ENCODE results near the gene DYNLT1.

Gene DYNLT1

DNA sequence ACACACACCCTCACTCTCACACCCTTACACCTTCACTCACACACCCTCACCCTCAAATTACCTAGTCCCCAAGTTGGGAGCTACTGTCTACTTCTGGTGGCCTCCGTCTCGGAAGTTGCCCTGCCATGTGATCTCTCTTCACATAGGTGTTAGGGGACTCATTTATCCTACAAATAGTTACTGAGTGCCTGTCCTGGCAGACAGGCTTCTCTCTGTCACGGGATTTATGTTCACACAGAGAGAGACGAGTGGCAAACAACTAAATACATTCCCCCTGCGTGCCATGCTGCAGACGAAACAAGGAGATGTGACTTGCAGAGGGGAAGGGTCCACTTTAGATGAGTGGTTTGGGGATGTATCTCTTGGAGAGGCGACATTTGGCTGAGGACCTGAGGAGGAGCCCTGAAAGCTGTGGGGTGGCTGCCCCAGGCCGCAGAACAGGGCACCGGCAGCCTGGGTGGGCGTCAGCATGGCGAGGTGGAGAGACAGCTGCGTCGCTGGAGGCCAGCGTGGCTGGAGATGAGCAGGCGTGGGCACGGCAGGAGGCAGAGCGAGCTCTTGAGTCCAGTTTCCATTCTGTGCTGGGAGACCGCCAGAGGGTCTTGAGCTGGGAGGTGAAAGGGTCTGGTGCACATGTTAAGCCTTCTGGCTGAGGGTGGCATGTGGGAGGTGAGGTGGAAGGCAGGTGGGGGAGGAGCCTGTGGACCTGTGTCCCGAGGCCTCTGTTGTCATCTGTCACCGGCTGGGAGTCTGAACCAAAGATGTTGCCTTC is 17.2 kb downstream of the DYNLT1 start:
- TF ChIP-seq, protein P1, sequence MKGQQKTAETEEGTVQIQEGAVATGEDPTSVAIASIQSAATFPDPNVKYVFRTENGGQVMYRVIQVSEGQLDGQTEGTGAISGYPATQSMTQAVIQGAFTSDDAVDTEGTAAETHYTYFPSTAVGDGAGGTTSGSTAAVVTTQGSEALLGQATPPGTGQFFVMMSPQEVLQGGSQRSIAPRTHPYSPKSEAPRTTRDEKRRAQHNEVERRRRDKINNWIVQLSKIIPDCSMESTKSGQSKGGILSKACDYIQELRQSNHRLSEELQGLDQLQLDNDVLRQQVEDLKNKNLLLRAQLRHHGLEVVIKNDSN (IDR thresholded peaks at IDR 0.05), result no peak
- TF ChIP-seq, protein P2, sequence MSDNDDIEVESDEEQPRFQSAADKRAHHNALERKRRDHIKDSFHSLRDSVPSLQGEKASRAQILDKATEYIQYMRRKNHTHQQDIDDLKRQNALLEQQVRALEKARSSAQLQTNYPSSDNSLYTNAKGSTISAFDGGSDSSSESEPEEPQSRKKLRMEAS (IDR thresholded peaks at IDR 0.05), result no peak
- no peak for TF ChIP-seq CEBPB (IDR thresholded peaks at IDR 0.05)

DNA sequence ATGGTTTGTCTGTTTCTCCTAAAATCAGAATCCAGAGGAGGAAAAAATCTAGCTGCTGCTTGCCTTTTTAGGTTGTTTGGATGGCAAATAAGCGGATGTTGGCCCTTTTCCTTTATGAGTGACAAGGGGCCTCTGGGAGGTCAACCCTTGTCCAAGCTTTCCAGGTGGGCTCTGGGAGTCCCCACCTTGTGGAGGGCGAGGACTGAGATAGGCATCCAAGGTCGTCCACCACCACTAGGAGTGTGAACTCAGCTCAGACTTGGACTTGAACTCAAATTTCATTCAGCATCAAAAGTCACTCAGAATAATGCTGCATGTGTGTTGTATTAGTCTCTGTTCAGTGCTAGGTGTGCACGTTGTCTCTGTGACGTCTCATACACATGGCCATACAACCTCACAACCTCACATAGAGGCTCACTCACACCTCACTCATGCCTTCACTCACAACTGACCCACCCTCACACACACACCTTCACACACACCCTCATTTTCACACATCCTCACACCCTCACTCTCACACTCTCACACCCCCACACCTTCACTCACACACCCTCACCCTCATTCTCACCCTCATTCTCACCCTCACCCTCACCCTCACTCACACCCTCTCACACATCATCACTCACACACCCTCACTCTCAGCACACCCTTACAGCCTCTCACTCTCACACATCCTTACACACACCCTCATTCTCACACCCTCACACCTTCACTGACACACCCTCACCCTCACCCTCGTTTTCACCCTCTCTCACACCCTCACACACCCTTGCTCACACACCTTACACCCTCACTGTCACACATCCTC is 18.0 kb downstream of the DYNLT1 start:
- TF ChIP-seq TAF1 (IDR thresholded peaks at IDR 0.05; ENCODE audit: low read depth) (no peak), NFIC (IDR thresholded peaks at IDR 0.05) (no peak), CREB1 (IDR thresholded peaks at IDR 0.05; ENCODE audit: low read depth) (no peak), ZBTB7A (IDR thresholded peaks at IDR 0.05; ENCODE audit: low read depth) (no peak), CEBPB (IDR thresholded peaks at IDR 0.05) (no peak), FOXM1 (IDR thresholded peaks at IDR 0.05; ENCODE audit: borderline replicate concordance, low read depth) (no peak), EP300 (IDR thresholded peaks at IDR 0.05; ENCODE audit: borderline replicate concordance) (no peak), EGR1 (IDR thresholded peaks at IDR 0.05) (no peak), TEAD4 (IDR thresholded peaks at IDR 0.05) (no peak), RAD21 (IDR thresholded peaks at IDR 0.05; ENCODE audit: low read depth) (no peak), YY1 (IDR thresholded peaks at IDR 0.05; ENCODE audit: low read depth) (no peak), TCF12 (IDR thresholded peaks at IDR 0.05; ENCODE audit: low read depth) (no peak)
- TF ChIP-seq, protein P3, sequence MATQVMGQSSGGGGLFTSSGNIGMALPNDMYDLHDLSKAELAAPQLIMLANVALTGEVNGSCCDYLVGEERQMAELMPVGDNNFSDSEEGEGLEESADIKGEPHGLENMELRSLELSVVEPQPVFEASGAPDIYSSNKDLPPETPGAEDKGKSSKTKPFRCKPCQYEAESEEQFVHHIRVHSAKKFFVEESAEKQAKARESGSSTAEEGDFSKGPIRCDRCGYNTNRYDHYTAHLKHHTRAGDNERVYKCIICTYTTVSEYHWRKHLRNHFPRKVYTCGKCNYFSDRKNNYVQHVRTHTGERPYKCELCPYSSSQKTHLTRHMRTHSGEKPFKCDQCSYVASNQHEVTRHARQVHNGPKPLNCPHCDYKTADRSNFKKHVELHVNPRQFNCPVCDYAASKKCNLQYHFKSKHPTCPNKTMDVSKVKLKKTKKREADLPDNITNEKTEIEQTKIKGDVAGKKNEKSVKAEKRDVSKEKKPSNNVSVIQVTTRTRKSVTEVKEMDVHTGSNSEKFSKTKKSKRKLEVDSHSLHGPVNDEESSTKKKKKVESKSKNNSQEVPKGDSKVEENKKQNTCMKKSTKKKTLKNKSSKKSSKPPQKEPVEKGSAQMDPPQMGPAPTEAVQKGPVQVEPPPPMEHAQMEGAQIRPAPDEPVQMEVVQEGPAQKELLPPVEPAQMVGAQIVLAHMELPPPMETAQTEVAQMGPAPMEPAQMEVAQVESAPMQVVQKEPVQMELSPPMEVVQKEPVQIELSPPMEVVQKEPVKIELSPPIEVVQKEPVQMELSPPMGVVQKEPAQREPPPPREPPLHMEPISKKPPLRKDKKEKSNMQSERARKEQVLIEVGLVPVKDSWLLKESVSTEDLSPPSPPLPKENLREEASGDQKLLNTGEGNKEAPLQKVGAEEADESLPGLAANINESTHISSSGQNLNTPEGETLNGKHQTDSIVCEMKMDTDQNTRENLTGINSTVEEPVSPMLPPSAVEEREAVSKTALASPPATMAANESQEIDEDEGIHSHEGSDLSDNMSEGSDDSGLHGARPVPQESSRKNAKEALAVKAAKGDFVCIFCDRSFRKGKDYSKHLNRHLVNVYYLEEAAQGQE (IDR thresholded peaks at IDR 0.05; ENCODE audit: low read depth), result no peak
- TF ChIP-seq, protein P2 (IDR thresholded peaks at IDR 0.05), result no peak
- TF ChIP-seq, protein P1 (IDR thresholded peaks at IDR 0.05), result no peak

DNA sequence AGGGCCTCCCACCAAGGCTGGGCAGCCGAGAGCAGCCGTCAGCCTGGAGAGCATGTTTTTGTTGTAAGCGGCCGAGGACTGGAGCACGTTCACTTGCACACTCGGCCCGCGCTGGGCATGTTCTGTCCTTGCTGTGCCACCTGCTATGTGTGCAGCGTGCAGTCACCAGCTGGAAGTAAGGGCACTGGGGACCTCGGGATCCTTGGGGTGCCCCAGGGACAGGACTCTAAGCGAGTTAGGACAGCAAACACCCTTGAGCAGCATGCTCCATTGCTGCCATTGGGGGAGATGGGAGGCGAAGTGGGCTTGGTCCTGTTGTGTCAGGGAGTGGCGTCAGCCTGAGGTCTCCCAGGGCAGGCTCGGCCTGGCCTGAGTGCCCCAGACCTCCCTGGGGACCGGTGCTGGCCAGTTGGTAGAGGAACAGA is 18.6 kb downstream of the DYNLT1 start:
- TF ChIP-seq YY1 (IDR thresholded peaks at IDR 0.05; ENCODE audit: low read depth), result no peak
- TF ChIP-seq CEBPB (IDR thresholded peaks at IDR 0.05), result no peak
- no peak for TF ChIP-seq EGR1 (IDR thresholded peaks at IDR 0.05)
- TF ChIP-seq TEAD4 (IDR thresholded peaks at IDR 0.05), result no peak
- TF ChIP-seq ZBTB7A (IDR thresholded peaks at IDR 0.05; ENCODE audit: low read depth), result no peak
- TF ChIP-seq, protein P1 (IDR thresholded peaks at IDR 0.05), result no peak
- no peak for TF ChIP-seq CREB1 (IDR thresholded peaks at IDR 0.05; ENCODE audit: low read depth)
- TF ChIP-seq NFIC (IDR thresholded peaks at IDR 0.05), result no peak
- TF ChIP-seq, protein P3 (IDR thresholded peaks at IDR 0.05; ENCODE audit: low read depth), result no peak
- TF ChIP-seq, protein P2 (IDR thresholded peaks at IDR 0.05), result no peak
- no peak for TF ChIP-seq EP300 (IDR thresholded peaks at IDR 0.05; ENCODE audit: borderline replicate concordance)
- TF ChIP-seq RAD21 (IDR thresholded peaks at IDR 0.05; ENCODE audit: low read depth), result no peak
- no peak for TF ChIP-seq TAF1 (IDR thresholded peaks at IDR 0.05; ENCODE audit: low read depth)
- TF ChIP-seq TCF12 (IDR thresholded peaks at IDR 0.05; ENCODE audit: low read depth), result no peak

DNA sequence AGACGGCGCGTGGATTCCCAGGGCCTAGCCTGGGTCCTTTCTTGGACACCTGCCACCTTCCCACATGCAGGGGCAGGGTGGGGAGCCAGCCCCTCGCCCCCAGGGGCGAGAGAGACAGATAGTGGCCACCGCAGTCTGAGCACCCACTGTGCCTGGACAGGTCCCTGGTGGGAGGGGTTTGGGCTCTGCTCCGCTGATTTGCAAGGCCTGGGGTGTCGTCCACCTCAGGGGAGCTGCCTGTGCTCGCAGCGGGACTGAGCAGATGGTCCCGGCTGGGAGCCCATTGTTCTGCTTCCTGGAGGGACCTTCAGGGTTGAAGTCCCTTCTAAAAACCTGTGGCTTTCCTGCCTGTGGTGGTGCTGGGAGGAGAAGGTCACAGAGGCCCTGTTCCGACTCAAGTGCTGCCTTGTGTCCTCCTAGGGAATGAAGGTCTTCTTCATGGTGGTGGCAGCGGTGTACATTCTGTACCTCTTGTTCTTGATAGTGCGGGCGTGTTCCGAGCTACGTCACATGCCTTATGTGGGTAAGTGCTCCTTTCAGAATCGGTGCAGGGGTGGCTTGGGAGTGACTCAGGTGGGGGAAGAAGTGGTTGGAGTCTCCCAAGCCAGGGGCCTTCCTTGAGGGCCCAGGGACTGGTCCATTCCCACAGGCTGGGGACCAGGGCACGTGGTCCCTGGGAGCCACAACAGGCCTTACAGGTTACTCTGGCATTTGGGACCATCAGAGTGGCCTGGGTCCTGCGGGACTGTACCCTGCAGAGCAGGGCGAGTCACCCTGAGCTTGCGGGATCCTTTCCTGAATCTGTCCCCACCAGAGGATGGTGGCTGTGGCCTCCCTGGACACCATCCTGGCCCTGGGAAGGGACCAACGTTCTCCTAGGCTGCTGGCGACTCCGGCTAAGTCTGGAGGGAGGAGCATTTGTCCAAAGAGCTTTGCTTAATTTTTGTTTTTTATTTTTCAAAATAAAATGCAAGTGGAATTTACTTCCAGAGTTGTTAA is 19.6 kb downstream of the DYNLT1 start:
- TF ChIP-seq TCF12 (IDR thresholded peaks at IDR 0.05; ENCODE audit: low read depth) (peak; percentile 85), EP300 (IDR thresholded peaks at IDR 0.05; ENCODE audit: borderline replicate concordance) (0 out of 2 replicates have a peak, but pooled peaks have one; percentile 20), NFIC (IDR thresholded peaks at IDR 0.05) (peak; percentile 30), TEAD4 (IDR thresholded peaks at IDR 0.05) (no peak; the same call in 1 of the 2 replicates)
